Measurements from ENCODE around the gene SLC13A4.
"Not testable (repeated sequence)": the region's sequence is repeated elsewhere in the genome, so short reads cannot be mapped to it uniquely, and the experiment has no call there.

Gene SLC13A4

DNA sequence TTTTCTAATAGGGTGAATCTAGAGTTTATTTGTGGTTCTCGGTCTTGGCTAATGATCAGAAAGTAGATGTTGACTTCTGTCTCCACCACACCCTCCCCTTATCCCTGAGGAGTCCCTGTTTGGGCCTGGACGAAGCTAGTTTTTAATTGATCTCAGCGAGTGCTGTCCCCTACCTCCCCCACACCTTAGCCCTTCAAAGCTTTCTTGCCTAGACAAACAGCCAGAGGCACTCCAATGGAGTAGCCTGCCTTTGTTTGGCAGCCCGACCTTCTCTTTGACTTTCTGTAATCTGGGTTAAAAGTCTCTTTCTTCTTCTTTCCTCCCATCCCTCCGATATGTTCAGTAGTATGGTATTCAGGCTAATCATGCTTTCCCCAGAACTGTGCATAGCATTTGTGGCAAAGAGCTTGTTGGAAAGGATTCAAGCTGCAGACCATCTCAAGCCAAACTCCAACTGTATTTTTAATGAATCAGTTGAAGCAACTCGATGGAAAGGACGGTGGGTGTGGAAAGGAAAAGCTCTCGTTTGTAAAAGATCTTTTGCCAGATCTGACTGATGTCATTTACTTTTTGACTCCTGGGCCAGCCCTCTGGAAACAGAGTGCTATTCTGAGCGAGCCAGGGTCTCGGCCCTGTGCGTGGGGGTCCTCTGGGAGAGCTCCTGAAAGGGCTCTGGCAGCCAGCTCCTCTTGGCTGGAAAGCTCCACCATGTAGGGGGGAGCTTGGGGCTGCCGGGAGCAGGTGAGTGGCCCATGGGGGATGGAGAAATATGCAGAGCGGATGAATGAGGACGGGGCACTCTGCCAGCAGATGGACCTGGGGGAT is 16.1 kb upstream of the SLC13A4 start:
- Mint-ChIP-seq H3K4me1 (no peaks in the 10 kb centered on the region), H3K9me3 (no peaks in the 10 kb centered on the region), H3K36me3 (ENCODE audit: insufficient read depth) (no peaks in the 10 kb centered on the region), H3K27me3 (peaks cover 32% of the 10 kb centered on the region), H3K27ac (ENCODE audit: low read depth) (no peak overlapping the region), H3K4me3 (no peak overlapping the region)
- DNase-seq (ENCODE audit: low spot score in 2 of 2): no peak
- ATAC-seq (replicated peaks; ENCODE audit: extremely low read depth, poor library complexity, severe bottlenecking): no peak

GRCh38 chr7:135742371-135742770 is 14.4 kb upstream of the SLC13A4 start:
- no peaks in the 10 kb centered on the region for H3K4me1 Mint-ChIP-seq
- ATAC-seq (replicated peaks; ENCODE audit: extremely low read depth, poor library complexity, severe bottlenecking): no peak
- no peak overlapping the region for H3K4me3 Mint-ChIP-seq
- H3K36me3 Mint-ChIP-seq (ENCODE audit: insufficient read depth): no peaks in the 10 kb centered on the region
- peaks cover 43% of the 10 kb centered on the region for H3K27me3 Mint-ChIP-seq
- DNase-seq (ENCODE audit: low spot score in 2 of 2): no peak
- no peaks in the 10 kb centered on the region for H3K9me3 Mint-ChIP-seq
- no peak overlapping the region for H3K27ac Mint-ChIP-seq (ENCODE audit: low read depth)

DNA sequence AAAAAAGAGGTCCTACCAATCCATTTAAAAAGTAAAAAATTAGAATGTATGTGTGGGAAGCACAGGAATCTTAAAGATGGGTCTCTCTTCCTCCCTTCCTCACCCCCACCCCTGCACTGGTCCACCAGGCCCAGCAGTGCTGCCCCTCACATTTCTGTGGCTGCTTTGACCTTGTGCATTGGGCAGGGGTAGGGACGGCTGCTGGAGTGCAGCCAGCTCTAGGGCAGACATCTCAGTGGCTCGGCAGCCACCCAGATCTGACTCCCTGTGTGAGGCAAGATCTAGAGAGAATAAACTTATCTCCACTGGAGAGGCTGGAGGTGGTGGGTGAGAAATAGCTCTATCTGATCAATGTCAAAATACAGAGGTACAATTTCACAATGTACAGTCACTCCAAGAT is 13.9 kb upstream of the SLC13A4 start:
- Mint-ChIP-seq H3K27me3 (peaks cover 48% of the 10 kb centered on the region), H3K4me3 (no peak overlapping the region), H3K27ac (ENCODE audit: low read depth) (no peak overlapping the region), H3K9me3 (no peaks in the 10 kb centered on the region), H3K36me3 (ENCODE audit: insufficient read depth) (no peaks in the 10 kb centered on the region), H3K4me1 (no peaks in the 10 kb centered on the region)
- DNase-seq (ENCODE audit: low spot score in 2 of 2) (no peak), ATAC-seq (replicated peaks; ENCODE audit: extremely low read depth, poor library complexity, severe bottlenecking) (no peak)

GRCh38 chr7:135740889-135741288 is 12.9 kb upstream of the SLC13A4 start:
- ATAC-seq (replicated peaks; ENCODE audit: extremely low read depth, poor library complexity, severe bottlenecking) (no peak), DNase-seq (ENCODE audit: low spot score in 2 of 2) (no peak)
- Mint-ChIP-seq H3K27ac (ENCODE audit: low read depth) (no peak overlapping the region), H3K4me3 (no peak overlapping the region), H3K4me1 (no peaks in the 10 kb centered on the region), H3K36me3 (ENCODE audit: insufficient read depth) (no peaks in the 10 kb centered on the region), H3K9me3 (no peaks in the 10 kb centered on the region), H3K27me3 (peaks cover 58% of the 10 kb centered on the region)

GRCh38 chr7:135737306-135737647 is 9.3 kb upstream of the SLC13A4 start:
- H3K4me1 Mint-ChIP-seq; H3K4me3 Mint-ChIP-seq; DNase-seq (ENCODE audit: low spot score in 2 of 2); H3K36me3 Mint-ChIP-seq (ENCODE audit: insufficient read depth); ATAC-seq (replicated peaks; ENCODE audit: extremely low read depth, poor library complexity, severe bottlenecking); H3K27ac Mint-ChIP-seq (ENCODE audit: low read depth); H3K9me3 Mint-ChIP-seq: not testable (repeated sequence)
- peaks cover 46% of the 10 kb centered on the region for H3K27me3 Mint-ChIP-seq

GRCh38 chr7:135736586-135737305 is 8.8 kb upstream of the SLC13A4 start:
- H3K27ac Mint-ChIP-seq (ENCODE audit: low read depth): no peak overlapping the region
- DNase-seq (ENCODE audit: low spot score in 2 of 2) (no peak), ATAC-seq (replicated peaks; ENCODE audit: extremely low read depth, poor library complexity, severe bottlenecking) (no peak)
- H3K27me3 Mint-ChIP-seq: peaks cover 41% of the 10 kb centered on the region
- H3K9me3 Mint-ChIP-seq: no peaks in the 10 kb centered on the region
- H3K4me1 Mint-ChIP-seq: no peaks in the 10 kb centered on the region
- H3K36me3 Mint-ChIP-seq (ENCODE audit: insufficient read depth): no peaks in the 10 kb centered on the region
- H3K4me3 Mint-ChIP-seq: no peak overlapping the region

DNA sequence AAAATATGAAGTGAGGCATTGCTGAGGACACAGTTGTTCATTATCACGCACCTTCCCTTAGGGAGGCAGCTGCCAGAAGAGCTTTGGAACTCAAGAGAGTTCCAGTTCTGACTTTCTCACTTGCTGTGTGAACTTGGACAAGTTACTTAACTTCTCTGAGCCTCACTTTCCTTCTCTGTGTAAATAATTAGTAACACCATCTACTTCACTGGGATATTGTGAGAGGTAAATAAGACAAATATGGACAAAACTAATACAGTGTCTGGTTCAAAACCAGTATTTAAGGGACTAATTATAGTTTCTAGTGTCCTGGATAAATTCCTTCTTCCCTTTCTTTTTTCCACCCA is 6.3 kb upstream of the SLC13A4 start:
- no peak for ATAC-seq (replicated peaks; ENCODE audit: extremely low read depth, poor library complexity, severe bottlenecking)
- Mint-ChIP-seq H3K27ac (ENCODE audit: low read depth) (no peak overlapping the region), H3K4me1 (no peaks in the 10 kb centered on the region), H3K36me3 (ENCODE audit: insufficient read depth) (no peaks in the 10 kb centered on the region), H3K27me3 (peaks cover 38% of the 10 kb centered on the region), H3K9me3 (no peaks in the 10 kb centered on the region), H3K4me3 (no peak overlapping the region)
- DNase-seq (ENCODE audit: low spot score in 2 of 2): no peak

- Mint-ChIP-seq H3K9me3 (no peaks in the 10 kb centered on the region), H3K27me3 (peaks cover 38% of the 10 kb centered on the region), H3K4me1 (no peaks in the 10 kb centered on the region), H3K27ac (ENCODE audit: low read depth) (no peak overlapping the region), H3K4me3 (no peak overlapping the region), H3K36me3 (ENCODE audit: insufficient read depth) (no peaks in the 10 kb centered on the region)
- ATAC-seq (replicated peaks; ENCODE audit: extremely low read depth, poor library complexity, severe bottlenecking) (no peak), DNase-seq (ENCODE audit: low spot score in 2 of 2) (no peak)
Measured at GRCh38 chr7:135733603-135734342, 5.8 kb upstream of the SLC13A4 start.

GRCh38 chr7:135731131-135731530 is 3.1 kb upstream of the SLC13A4 start:
- H3K4me3 Mint-ChIP-seq: no peak overlapping the region
- H3K27ac Mint-ChIP-seq (ENCODE audit: low read depth): no peak overlapping the region
- H3K27me3 Mint-ChIP-seq: peaks cover 38% of the 10 kb centered on the region
- H3K9me3 Mint-ChIP-seq: no peaks in the 10 kb centered on the region
- DNase-seq (ENCODE audit: low spot score in 2 of 2) (no peak), ATAC-seq (replicated peaks; ENCODE audit: extremely low read depth, poor library complexity, severe bottlenecking) (no peak)
- H3K36me3 Mint-ChIP-seq (ENCODE audit: insufficient read depth): no peaks in the 10 kb centered on the region
- H3K4me1 Mint-ChIP-seq: no peaks in the 10 kb centered on the region

DNA sequence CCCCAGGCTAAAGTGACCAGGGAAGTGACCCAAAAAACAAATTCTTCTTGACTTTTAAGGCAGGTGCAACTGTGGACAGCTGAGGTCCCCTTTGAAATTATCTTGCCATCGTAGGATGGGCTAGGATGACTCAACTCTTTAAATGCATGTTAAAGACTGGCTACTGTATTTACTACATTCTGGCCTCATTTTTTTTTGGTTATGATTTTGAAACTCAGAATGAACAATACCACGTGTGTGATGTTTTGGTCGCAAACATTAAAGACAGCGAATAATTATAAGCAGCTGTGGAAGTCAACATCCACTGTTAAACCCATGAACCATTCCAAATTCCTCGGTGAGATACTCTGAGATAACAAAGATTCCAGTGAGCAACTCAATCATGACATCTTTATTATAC is 1.2 kb upstream of the SLC13A4 start:
- peaks cover 44% of the 10 kb centered on the region for H3K27me3 Mint-ChIP-seq
- ATAC-seq (replicated peaks; ENCODE audit: extremely low read depth, poor library complexity, severe bottlenecking): no peak

GRCh38 chr7:135726911-135727673 is 894 bp downstream of the SLC13A4 start:
- ATAC-seq (replicated peaks; ENCODE audit: extremely low read depth, poor library complexity, severe bottlenecking) (no peak), DNase-seq (ENCODE audit: low spot score in 2 of 2) (no peak)
- H3K4me3 Mint-ChIP-seq: no peak overlapping the region
- no peaks in the 10 kb centered on the region for H3K9me3 Mint-ChIP-seq
- H3K4me1 Mint-ChIP-seq: no peaks in the 10 kb centered on the region
- no peaks in the 10 kb centered on the region for H3K36me3 Mint-ChIP-seq (ENCODE audit: insufficient read depth)
- H3K27ac Mint-ChIP-seq (ENCODE audit: low read depth): no peak overlapping the region
- H3K27me3 Mint-ChIP-seq: peaks cover 52% of the 10 kb centered on the region

More for the DNA sequence above, 1.2 kb upstream of the SLC13A4 start:
- Mint-ChIP-seq H3K27ac (ENCODE audit: low read depth) (no peak overlapping the region), H3K4me1 (no peaks in the 10 kb centered on the region), H3K4me3 (no peak overlapping the region), H3K9me3 (no peaks in the 10 kb centered on the region), H3K36me3 (ENCODE audit: insufficient read depth) (no peaks in the 10 kb centered on the region)
- DNase-seq (ENCODE audit: low spot score in 2 of 2): no peak

DNA sequence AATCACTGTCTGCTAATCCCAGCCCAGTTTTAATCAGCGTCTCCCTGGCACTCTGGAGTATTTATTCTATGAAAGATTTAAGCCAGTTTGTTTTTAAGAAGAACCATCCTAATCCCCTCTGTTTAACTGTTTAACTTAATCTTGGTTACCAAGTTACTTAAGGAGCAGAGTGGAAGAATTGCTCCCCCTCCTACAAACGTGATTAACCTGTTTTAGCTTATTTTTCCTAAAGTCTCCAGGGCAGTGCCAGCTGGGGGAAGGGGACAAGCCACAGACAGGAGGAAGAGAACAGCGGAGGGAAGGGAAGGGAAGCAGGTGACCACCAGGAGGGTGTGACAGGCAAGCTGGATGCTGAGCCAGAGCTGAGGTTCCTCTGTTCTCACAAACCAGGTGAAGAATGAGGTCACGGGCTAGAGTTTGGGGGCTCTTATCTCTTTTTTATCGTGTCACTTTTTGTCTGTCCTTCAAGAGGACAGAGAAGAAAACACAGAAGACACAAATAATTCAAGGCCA is 1.7 kb downstream of the SLC13A4 start:
- Mint-ChIP-seq H3K27ac (ENCODE audit: low read depth) (no peak overlapping the region), H3K36me3 (ENCODE audit: insufficient read depth) (no peaks in the 10 kb centered on the region), H3K27me3 (peaks cover 59% of the 10 kb centered on the region), H3K9me3 (no peaks in the 10 kb centered on the region), H3K4me3 (no peak overlapping the region), H3K4me1 (no peaks in the 10 kb centered on the region)
- ATAC-seq (replicated peaks; ENCODE audit: extremely low read depth, poor library complexity, severe bottlenecking): no peak
- DNase-seq (ENCODE audit: low spot score in 2 of 2): no peak
